Measurements from ENCODE around the gene DHRS13. TPM values are rescaled to one million over a fixed set of nuclear protein-coding genes. Genes with fewer than 3 reads are reported as not detected.
"Not testable (repeated sequence)": the region's sequence is repeated elsewhere in the genome, so short reads cannot be mapped to it uniquely, and the experiment has no call there.

The DHRS13 gene
- polyA plus RNA-seq, 3 donors, result 16.0 to 18.7 (median 17.5) TPM

DNA sequence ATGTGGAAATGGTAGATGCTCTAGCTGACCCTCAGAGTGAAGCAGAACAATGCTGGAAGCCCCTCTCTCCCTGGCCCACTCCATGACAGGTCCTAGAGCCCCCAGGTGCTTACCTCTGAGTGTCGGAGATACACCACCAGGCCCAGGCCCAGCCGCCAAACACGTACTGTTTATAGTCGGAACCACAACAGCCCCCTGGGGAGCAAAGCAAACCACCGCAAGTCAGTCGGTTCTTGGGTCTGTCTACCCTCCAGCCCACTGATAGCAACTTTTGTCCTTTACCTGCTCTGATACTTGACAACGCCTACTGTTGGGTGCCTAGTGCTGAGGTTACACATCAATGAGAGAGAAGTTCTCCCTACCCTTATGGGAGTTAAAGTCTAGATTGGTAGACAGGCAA is 14.0 kb downstream of the DHRS13 start:
- DNase-seq, result no peak

DNA sequence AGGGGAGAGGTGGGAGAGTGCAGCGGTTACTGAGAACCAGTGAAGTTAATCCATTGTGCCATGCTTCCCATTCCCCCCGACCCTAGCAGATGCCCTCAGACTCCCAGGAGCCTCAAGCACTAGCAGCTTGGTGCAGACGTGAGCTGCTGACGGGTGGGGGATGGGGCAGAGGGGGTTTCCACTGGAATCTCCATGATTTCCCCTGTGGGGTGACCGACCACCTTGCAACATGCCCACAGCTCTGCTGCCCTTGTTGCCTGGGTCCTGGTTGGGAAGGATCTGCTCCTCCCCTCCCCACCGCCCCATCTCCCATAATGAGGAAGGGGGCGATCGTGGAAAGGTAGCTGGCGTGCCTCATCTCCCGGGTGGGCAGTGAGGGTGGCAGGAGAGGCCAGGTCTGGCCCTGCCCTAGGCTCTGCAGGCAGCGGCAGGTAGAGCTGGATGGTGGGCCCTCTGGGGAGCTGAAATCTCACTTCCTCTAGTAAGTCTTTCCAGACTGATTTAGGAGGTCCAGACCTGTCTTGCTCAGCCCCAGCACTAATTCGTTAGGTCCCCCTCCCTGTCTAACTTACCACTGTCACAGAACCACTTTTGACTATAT is 14.9 kb downstream of the DHRS13 start:
- no peak for DNase-seq

DNA sequence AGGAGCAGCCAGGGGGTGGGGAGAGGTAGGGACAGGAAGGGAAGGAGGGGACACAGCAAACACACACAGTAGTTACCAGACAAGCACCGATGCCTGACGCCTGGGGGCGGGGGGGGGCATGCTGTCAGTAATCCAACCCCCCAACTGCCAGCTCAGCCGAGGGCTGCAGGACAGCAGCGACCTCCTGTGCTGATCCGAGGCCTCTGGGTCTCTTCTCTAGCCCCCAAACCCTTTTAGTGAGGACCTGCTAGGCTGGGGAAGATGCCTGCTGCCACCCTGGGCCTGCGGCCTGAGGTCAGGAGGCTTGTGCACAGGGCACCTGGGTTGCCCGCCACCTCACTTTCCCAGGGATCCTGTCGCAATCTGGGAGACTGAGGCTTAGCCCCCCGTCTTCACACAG is 16.9 kb downstream of the DHRS13 start:
- no peak for DNase-seq

DNA sequence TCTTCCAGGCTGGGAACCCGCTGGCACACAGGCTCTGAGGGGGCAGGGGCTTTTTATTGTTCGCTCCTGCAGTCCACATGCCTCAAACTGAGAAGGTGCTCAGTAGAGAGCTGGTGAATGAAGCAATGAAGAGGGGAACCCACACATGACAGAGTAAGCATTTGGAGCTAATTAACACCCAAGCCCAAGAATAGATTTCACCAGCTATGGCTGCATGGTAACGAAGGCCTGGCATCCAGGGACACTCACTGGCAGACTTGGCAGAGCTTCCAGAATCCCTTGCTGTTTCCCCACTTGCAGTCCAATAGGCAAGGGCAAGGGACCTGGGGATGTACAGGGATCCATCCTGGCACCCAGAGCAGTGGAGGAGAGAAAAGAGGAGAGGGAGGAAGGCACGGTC is 17.5 kb downstream of the DHRS13 start:
- no peak for DNase-seq

DNA sequence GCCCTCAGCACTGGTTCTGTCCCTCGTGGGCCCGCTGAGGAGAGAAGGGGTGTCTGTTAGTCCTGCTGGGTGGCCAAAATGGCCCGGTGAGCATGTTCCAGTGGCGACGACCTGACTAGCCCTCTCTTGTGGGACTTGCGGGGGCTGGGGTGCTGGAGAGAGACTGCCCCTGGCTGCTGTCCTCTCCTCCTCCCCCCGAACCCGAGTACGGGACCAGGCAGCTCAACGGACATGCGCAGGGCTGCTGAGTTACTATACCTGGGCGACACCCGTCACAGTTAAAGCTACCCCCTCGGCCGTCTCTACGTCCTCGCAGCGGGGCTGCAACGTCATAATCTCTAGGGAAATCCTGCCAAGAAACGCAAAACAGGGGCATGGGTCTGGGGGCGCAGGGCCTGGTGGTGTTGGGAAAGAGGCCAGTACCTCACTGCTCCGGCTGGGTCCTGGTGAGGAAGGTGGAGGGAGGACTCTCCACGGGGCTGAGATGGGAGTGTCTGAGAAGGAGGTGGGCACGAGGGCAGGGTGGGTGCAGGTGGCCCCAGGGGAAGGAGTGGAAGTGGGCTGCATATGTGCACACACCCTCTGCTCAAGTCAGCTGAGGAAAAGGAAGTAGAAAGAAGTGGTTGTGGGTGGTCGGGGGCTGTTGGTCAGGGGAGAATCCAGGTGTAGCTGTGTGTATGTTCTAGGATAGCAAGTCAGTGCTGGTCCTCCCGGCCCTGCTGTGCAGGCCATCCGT is 18.7 kb downstream of the DHRS13 start:
- DNase-seq, result no peak

DNA sequence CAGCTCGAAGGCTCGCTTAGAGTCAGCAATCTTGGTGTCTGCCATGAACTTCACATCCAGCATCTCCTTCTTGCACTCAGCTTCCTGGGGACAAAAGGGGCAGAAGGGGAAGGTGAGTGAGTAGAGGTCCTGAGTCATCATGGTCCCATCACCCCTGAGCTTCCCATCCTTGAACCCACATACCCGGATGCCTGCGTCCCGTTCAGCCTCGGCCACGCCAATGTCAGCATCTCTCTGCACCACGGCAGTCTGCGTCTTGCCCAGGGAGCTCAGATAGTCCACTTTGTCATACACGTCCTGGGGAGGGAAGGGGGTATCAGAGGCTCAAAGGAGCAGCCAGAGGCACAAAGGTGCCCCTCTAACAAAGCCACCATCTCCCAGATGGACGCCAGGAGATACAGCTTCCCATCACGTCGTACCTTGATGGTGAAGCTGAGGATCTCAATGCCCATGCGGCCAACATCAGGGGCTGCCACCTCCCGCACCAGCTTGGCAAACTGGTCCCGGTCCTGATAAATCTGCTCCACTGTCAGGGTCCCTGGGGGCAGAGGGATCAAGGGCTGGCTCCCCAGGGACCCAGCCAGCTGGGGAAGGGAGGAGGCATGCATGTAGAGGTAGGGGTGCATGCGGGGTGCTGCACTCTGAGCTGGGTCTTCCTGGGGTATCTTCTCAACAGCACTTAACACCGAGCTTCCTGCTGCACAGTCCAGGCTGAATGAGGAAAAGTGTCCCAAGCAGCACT is 20.6 kb downstream of the DHRS13 start:
- no peak for DNase-seq

DNA sequence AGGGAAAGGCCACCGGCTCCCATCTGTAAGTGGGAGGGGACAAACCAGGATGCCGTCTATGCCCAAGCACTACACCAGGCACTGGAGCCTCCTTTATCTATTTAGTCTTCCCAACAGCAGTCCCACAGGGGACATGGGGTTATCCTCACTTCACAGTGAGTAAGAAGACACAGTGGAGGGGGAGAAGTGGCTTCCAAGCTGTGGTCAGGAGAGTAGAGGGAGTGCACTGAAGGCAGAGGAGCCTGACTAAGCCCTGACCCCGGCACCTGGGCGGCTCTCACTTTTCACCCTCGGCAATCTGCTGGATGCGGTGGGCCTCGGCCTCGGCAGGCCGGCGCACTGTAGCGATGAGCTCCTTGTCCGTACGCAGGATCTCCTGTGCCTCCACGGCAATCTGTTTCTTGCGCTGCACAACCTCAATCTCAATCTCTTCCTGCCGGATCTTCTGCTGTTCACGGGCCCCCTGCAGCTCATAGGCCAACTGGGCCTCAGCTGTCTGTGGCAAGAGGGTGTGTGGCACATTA is 21.3 kb downstream of the DHRS13 start:
- DNase-seq, result no peak

DNA sequence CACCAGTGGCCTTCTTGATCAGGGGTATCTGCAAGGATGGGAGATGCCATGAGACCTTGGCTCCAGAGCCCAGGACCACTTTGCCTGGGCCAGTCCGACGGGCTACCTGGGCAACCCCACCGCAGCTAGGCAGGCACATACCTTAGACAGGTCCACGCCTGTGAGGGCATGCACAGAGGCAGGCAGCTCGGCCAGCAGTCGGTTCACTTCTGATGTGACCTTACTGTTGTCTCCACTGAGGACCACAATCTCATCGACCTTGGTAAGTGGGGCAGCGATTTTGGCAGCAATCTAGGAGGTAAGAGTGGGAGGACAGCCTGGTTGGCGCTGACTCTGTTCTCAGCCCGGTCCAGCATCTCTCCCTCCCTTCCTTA is 22.3 kb downstream of the DHRS13 start:
- DNase-seq, result no peak

DNA sequence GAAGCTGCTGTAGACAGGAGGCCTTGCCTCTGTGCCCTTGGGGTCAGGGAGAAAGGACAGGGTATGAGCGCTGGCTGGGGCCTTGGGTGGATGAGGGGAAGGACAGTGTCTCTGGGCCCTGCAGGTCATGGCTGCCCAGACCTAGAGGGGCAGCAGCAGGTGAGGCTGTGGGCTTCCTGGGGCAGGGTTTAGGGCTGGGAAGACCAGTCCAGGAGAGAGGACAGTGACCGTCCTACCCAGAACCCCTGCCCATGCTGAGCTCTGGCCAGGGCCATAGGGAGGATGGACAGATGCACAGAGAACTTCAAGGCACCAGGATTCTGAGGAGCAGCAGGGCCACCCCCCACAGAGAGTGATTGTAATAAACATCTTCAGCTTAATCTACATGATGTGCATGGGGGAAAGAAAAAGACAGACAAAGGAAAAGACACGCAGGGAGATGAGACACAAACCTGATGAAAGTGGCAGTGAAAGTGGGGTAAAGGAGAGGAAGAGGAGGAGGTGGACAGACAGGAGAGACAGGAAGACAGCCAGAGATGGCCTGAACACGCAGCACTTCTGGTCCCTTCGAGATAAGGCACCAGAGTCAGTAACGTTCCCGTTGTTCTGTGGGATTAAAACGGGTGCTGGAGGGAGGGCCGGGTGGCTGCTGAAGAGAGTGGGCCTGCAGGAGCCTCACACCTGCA is 22.9 kb downstream of the DHRS13 start:
- no peak for DNase-seq

DNA sequence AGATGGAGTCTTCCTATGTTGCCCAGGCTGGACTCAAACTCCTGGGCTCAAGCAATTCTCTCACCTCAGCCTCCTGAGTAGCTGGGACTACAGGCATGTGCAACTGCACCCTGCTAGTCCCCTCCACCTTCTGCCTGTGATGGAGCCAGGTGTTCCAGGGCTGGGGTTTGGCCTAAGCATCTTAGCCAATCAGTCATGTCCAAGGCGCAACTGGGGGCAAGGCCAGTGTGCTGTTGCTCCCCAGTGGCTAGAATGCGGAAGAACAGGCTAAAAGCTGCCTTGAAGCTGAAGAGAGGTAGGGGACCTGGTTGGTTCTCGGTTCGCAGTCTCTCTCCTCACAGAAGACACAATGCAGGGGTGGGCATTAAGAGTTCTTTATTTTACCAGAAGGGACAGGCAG is 23.9 kb downstream of the DHRS13 start:
- DNase-seq, result no peak

DNA sequence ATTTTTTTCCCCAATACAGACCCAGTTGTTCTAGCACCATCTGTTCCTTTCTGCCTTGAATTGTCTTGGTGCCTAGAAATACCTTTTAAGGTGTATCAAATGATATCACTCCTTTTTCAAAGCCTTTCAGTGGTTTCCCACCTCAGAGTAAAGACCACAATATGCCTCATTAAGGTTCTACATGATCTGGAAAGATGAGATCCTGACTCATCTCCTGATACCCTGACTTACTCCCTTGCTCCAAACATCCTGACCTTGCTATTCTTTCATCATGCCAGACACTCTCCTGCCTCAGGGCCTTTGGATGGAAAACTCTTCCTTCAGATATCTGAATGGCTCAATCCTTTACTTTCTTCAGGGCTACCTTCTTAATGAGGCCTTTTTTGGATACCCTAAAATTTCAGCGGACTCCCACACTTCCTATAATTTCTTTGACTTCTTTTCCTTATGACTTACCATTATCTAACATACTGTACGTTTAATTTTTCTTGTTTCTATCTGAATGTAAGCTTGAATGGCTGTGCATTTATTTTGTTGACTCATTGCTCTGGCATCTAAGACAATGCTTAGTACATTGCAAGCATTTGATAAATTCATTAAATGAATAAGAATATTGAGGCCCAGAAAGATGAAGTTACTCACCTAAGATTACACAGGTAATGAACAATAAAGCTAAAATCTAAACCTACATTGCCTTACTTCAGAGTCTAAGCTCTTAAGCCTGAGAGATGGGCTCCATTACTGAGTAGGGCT is 24.5 kb downstream of the DHRS13 start:
- no peak for DNase-seq

DNA sequence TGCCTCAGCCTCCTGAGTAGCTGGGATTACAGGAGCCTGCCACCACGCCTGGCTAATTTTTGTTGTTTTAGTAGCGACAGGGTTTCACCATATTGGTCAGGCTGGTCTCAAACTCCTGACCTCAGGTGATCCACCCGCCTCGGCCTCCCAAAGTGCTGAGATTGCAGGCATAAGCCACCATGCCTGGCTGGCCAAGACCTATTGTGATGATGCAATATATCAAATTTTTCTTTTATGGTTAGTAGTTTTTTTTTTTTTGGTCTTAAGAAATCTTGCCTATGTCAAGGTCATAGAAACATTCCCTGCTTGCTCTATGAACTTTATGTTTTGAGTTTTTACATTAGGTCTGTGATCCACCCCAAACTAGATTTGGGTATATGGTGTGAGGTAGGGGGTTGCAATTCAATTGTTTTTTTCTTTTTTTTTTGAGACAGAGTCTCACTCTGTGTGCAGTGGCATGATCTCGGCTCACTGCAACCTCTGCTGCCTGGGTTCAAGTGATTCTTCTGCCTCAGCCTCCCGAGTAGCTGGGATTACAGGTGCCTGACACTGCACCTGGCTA is 25.6 kb downstream of the DHRS13 start:
- DNase-seq, result not testable (repeated sequence)

DNA sequence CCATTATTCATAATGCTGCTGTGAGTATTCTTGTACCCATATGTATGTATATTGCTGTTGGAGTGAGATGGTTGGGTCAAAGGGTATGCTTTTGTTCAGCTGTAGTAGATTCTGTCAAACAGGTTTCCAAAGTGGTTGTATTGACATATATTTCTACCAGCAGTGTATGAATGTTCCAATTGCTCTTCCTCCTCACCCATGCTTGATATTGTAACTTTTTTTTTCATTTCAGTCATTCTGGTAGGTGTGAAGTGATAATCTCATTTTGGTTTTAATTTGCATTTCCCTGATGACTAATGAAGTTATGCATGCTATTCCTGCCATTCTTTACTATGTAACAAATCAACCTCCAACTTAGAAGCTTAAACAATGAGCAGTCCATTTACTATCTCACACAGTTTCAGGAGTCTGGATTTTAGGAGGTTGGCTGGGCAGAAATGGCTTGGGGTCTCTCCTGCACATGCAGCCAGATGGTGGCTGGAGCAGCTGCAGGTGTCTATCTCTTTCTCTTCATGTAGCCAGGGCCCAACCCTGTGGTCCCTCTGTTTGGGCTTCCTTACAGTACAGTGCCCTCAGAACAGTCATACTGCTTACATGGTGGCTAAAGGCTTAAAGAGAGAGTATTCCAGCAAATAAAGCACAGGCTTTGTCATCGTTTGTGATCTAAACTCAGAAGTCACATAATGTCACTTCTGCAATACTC is 26.9 kb downstream of the DHRS13 start:
- DNase-seq, result no peak

DNA sequence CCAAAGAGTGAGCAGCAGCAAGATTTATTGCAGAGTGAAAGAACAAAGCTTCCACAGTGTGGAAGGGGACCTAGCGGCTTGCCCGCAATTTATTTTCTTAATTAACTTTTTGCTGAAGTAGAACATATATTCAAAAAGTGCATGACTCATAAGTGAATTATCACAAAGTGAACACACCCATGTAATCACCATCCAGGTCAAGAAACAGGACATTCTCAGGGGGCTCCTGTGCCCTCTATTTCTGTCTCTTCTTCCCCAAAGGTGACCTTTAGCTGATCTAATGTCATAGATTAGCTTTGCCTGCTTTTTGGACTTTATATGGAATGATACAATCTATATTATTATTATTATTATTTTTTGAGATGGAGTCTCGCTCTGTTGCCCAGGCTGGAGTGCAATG is 28.1 kb downstream of the DHRS13 start:
- no peak for DNase-seq

DNA sequence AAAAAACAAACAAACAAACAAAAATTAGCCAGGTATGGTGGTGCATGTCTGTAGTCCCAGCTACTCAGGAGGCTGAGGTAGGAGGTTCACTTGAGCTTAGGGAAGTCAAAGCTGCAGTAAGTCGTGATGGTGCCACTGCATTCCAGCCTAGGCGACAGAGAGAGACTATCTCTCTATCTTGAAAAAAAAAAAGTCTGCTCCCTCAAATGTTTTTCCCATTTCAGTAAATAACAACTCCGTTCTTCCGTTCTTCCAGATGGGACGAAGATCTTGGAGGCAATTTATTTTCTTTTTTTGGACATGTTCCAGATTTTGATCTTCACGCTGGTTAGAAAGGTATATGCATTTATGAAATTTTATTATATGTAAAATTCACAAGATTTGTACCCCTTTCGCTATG is 29.0 kb downstream of the DHRS13 start:
- no peak for DNase-seq

DNA sequence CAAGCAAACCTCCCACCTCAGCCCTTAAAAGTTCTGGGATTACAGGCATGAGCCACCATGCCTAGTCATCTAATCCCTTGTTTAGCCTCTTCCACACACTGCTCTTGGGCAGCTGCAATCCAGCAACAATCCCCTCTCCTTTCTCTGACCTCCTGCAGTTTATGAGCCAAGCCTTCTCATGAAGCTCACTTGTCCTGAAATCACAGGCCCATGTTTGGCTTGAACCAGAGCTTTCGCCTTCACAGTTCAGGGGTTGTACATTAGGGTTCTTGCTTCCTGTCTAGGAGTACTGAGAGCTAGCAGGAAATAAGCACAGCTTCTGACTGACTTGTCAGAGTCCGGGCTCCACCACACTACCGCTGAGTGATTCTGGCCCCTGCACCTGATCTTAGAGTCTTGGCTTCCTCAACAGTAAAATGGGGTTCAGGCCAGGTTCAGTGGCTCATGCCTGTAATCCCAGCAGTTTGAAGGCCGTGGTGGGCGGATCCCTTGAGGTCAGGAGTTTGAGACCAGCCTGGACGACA is 31.8 kb downstream of the DHRS13 start:
- no peak for DNase-seq

DNA sequence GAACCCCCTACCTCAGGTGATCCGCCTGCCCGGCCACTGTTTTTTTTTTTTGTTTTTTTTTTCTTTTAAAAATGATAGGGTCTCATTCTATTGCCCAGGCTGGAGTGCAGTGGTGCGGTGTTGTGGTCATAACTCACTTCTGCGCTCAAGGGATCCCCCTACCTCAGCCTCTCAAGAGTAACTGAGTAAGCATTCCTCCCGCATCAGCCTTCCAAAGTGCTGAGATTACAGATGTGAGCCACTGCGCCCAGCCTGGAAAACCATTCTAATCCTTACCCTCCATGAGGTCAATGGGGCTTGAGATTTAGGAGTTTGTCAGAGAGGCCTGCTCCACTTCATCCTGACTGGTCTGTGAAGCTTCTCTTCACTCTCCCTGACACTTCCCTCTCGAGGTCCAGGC is 35.6 kb downstream of the DHRS13 start:
- DNase-seq, result no peak

DNA sequence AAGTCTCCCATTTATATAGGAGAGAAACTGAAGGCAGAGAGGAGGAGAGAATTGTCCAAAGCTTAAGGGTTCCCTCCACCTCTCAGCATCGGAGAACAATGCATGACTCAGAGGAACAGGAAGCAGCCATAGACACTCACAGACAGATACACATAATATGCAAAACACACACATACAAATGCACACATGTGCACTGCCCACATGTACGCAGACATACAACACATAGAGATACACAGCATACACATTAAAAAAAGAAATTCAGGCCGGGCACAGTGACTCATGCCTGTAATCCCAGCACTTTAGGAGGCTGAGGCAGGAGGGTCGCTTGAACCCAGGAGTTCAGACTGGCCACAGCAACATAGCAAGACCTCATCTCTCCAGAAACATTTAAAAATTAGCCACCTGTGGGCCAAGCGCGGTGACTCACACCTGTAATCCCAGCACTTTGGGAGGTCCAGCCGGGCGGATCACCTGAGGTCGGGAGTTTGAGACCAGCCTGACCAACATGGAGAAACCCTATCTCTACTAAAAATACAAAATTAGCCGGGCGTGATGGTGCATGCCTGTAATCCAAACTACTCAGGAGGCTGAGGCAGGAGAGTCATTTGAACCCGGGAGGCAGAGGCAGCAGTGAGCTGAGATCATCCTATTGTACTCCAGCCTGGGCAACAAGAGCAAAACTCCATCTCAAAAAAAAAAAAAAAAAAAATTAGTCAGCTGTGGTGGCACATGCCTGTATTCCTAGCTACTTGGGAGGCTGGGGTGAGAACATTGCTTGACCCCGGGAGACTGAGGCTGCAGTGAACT is 36.7 kb downstream of the DHRS13 start:
- no peak for DNase-seq
